Neutrophil (primary cell): ENCODE results near the gene CEBPB.

ENCODE experiments used
- H3K27ac ChIP-seq: fragments of 200-600 bp; sonication (generic); 2 replicates; pipeline ENCODE4 v1.5.1; 2016; ENCODE audit warnings: mild to moderate bottlenecking, moderate library complexity
- H3K27me3 ChIP-seq: fragments of 200-600 bp; sonication (generic); 2 replicates; pipeline ENCODE4 v1.6.0; 2016; ENCODE audit warnings: mild to moderate bottlenecking
- H3K36me3 ChIP-seq: fragments of 200-600 bp; sonication (generic); 2 replicates; pipeline ENCODE4 v1.5.1; 2017
- H3K4me1 ChIP-seq, 2 experiments: fragments of 200-600 bp in 1 of 2; sonication (generic) in 1 of 2; 1 replicate in 1 of 2; 2 replicates in 1 of 2; pipeline versions ENCODE4 v1.5.1 to v1.6.1; 2013 to 2016; ENCODE audit warnings: low read depth in 1 of 2, low read length in 1 of 2, mild to moderate bottlenecking in 1 of 2, moderate library complexity in 1 of 2; ENCODE audit not compliant: control insufficient read depth in 1 of 2, insufficient read depth in 1 of 2
- H3K4me3 ChIP-seq, 2 experiments: fragments of 200-600 bp in 1 of 2; sonication (generic) in 1 of 2; 1 replicate in 1 of 2; 2 replicates in 1 of 2; pipeline ENCODE4 v1.5.1; 2013 to 2016; ENCODE audit warnings: low read depth in 1 of 2, low read length in 1 of 2, mild to moderate bottlenecking in 1 of 2, moderate library complexity in 1 of 2
- H3K9me3 ChIP-seq: fragments of 200-600 bp; sonication (generic); 2 replicates; pipeline ENCODE4 v1.5.1; 2016
- CTCF ChIP-seq: fragments of 200-600 bp; sonication (generic); IDR thresholded peaks from 2 replicates; pipeline ENCODE4 v1.5.1; 2016; ENCODE audit warnings: antibody characterized with exemption

CEBPB gene

GRCh38 chr20:50223039-50224005 is 32.7 kb downstream of the CEBPB start:
- Histone ChIP-seq H3K36me3 (no peaks in the 10 kb centered on the region), H3K9me3 (no peaks in the 10 kb centered on the region), H3K4me3 (peak overlapping the region in 1 of 2 experiments; percentile 10), H3K27ac (peak overlapping the region; percentile 97), H3K27me3 (no peaks in the 10 kb centered on the region), H3K4me1 (peaks cover 92 to 99% of the 10 kb centered on the region in 2 experiments)
- no peak for TF ChIP-seq CTCF

GRCh38 chr20:50224052-50224451 is 33.4 kb downstream of the CEBPB start:
- no peaks in the 10 kb centered on the region for H3K27me3 ChIP-seq
- no peaks in the 10 kb centered on the region for H3K9me3 ChIP-seq
- H3K27ac ChIP-seq, result peak overlapping the region; percentile 97
- peaks cover 94 to 99% of the 10 kb centered on the region in 2 experiments for H3K4me1 ChIP-seq
- H3K36me3 ChIP-seq, result no peaks in the 10 kb centered on the region
- no peak overlapping the region for H3K4me3 ChIP-seq
- TF ChIP-seq CTCF, result no peak

- H3K9me3 ChIP-seq, result no peaks in the 10 kb centered on the region
- no peak overlapping the region for H3K4me3 ChIP-seq
- H3K4me1 ChIP-seq, result peaks cover 94 to 99% of the 10 kb centered on the region in 2 experiments
- peak overlapping the region; percentile 97 for H3K27ac ChIP-seq
- H3K27me3 ChIP-seq, result no peaks in the 10 kb centered on the region
- peak; percentile 67 for TF ChIP-seq CTCF
- no peaks in the 10 kb centered on the region for H3K36me3 ChIP-seq
These were observed 34.1 kb downstream of the CEBPB start for GRCh38 chr20:50224531-50225255.

GRCh38 chr20:50226093-50226974 is 35.7 kb downstream of the CEBPB start:
- Histone ChIP-seq H3K27ac (peak overlapping the region; percentile 77), H3K4me1 (peaks cover 85 to 89% of the 10 kb centered on the region in 2 experiments), H3K9me3 (no peaks in the 10 kb centered on the region), H3K27me3 (no peaks in the 10 kb centered on the region), H3K36me3 (no peaks in the 10 kb centered on the region), H3K4me3 (peak overlapping the region in 1 of 2 experiments; percentile 21)
- peak; percentile 14 for TF ChIP-seq CTCF

- Histone ChIP-seq H3K36me3 (no peaks in the 10 kb centered on the region), H3K27ac (peak overlapping the region; percentile 77), H3K27me3 (no peaks in the 10 kb centered on the region), H3K4me3 (no peak overlapping the region), H3K4me1 (peaks cover 73 to 77% of the 10 kb centered on the region in 2 experiments), H3K9me3 (no peaks in the 10 kb centered on the region)
- TF ChIP-seq CTCF, result no peak
These were observed 36.9 kb downstream of the CEBPB start for GRCh38 chr20:50227506-50227905.
